Common myeloid progenitor, CD34-positive (primary cell): ENCODE results near the gene ARHGAP42.

Experiments
- CTCF ChIA-PET: fragments of 350-600 bp; sonication (Branson Sonifier 250); formaldehyde crosslinking; loops from one replicate; lab custom pipeline; 2021; ENCODE audit warnings: antibody characterized with exemption; lab: Charles Lee
- POLR2A ChIA-PET: fragments of 350-600 bp; sonication (Branson Sonifier 250); formaldehyde crosslinking; loops from one replicate; lab custom pipeline; 2021; ENCODE audit warnings: antibody characterized with exemption; lab: Charles Lee
- DNase-seq, 3 donors: peaks; one replicate each; pipeline versions ENCODE4 v3.0.0 to v3.0.0-alpha.2; 2013
- H3K27ac ChIP-seq, 2 experiments: 1 replicate in 1 of 2; 2 replicates in 1 of 2; pipeline ENCODE4 v1.7.0; 2013; ENCODE audit warnings: inconsistent platforms in 2 of 2, low read length in 2 of 2, mild to moderate bottlenecking in 2 of 2, low read depth in 1 of 2, moderate library complexity in 1 of 2; ENCODE audit not compliant: severe bottlenecking in 2 of 2, insufficient read depth in 1 of 2, poor library complexity in 1 of 2
- H3K27me3 ChIP-seq, 5 experiments: replicated peaks in 2 of 5; 1 replicate in 3 of 5; 2 replicates in 2 of 5; pipeline versions ENCODE4 v1.6.1 to v1.7.0; 2013; ENCODE audit warnings: low read length in 4 of 5, mild to moderate bottlenecking in 2 of 5, moderate library complexity in 2 of 5, inconsistent platforms in 1 of 5; ENCODE audit not compliant: insufficient read depth in 5 of 5, control insufficient read depth in 4 of 5
- H3K36me3 ChIP-seq, 4 experiments: 1 replicate in 2 of 4; 2 replicates in 2 of 4; pipeline versions ENCODE4 v1.6.1 to v1.7.0; 2013; ENCODE audit warnings: low read length in 3 of 4, control low read depth in 1 of 4, mild to moderate bottlenecking in 1 of 4; ENCODE audit not compliant: control insufficient read depth in 4 of 4, insufficient read depth in 4 of 4
- H3K4me1 ChIP-seq, 4 experiments: 1 replicate in 3 of 4; 2 replicates in 1 of 4; pipeline versions ENCODE4 v1.6.1 to v1.7.1; 2013; ENCODE audit warnings: low read length in 3 of 4, mild to moderate bottlenecking in 3 of 4, control low read depth in 1 of 4, inconsistent platforms in 1 of 4, moderate library complexity in 1 of 4; ENCODE audit not compliant: control insufficient read depth in 4 of 4, insufficient read depth in 4 of 4; ENCODE audit errors: control extremely low read depth in 1 of 4
- H3K4me3 ChIP-seq, 7 experiments: 1 replicate in 4 of 7; 2 replicates in 3 of 7; pipeline versions ENCODE4 v1.5.1 to v1.7.0; 2013; ENCODE audit warnings: mild to moderate bottlenecking in 7 of 7, low read length in 6 of 7, moderate library complexity in 6 of 7, inconsistent platforms in 2 of 7, low read depth in 2 of 7, control low read depth in 1 of 7; ENCODE audit not compliant: insufficient read depth in 4 of 7, control insufficient read depth in 1 of 7; ENCODE audit errors: extremely low read depth in 1 of 7
- H3K9me3 ChIP-seq, 5 experiments: 1 replicate in 4 of 5; 2 replicates in 1 of 5; pipeline versions ENCODE4 v1.6.1 to v1.7.1; 2013; ENCODE audit warnings: low read length in 4 of 5, mild to moderate bottlenecking in 2 of 5, inconsistent platforms in 1 of 5, low read depth in 1 of 5, moderate library complexity in 1 of 5; ENCODE audit not compliant: control insufficient read depth in 4 of 5, insufficient read depth in 2 of 5; ENCODE audit errors: control extremely low read depth in 1 of 5
- WGBS: methylation state at CpG from one replicate; pipeline ENCODE4 v1.1.5; 2013; ENCODE audit not compliant: insufficient coverage; 5-methylcytosine and 5-hydroxymethylcytosine counted together

ARHGAP42 gene

DNA sequence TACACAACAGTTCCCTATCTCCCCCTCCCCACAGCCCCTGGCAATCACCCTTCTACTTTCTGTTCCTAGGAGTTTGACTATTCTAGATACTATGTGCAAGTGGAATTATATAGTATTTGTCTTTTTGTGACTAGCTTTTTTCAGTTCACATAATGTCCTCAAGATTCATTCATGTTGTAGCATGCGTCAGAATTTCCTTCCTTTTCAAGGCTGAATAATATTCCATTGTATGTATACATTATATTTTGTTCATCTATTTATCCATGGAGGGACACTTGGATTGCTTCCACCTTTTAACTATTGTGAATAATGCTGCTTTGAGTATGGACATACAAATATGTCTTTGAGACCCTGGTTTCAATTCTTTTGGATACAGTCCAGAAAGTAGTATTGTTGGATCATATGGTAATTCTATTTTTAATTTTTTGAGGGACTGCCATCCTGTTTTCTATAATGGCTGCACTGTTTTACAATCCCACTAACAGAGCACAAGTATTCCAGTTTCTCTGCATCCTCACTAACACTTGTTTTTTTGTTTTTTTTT is 128.8 kb downstream of the ARHGAP42 start:
- CTCF ChIA-PET: no interaction called here
- WGBS: no CpG with 5 or more reads among the region's 1 CpG

DNA sequence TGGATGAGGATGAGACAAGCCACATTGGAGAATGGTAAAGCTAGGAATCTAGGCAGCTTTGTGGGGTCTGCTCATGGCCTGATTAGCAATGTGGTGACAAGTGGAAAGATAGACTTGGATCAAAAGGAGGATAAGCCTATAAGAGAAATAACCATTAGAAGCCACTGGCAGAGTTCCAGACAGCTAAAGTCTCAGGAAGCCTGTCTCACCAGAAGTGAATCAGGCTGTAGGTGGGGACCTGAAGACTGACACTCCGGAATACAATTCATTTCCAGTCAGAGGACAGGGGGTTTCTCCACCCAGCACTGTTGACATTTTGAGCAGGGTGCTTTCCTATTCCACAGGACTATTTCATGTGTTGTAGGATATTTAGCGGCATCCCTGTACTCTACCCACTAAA is 129.7 kb downstream of the ARHGAP42 start:
- no peak for DNase-seq
- Histone ChIP-seq H3K9me3 (peaks cover 0 to 3% (median 0%) of the 10 kb centered on the region in 5 experiments), H3K27me3 (no peaks in the 10 kb centered on the region), H3K36me3 (no peaks in the 10 kb centered on the region), H3K27ac (no peak overlapping the region), H3K4me3 (no peak overlapping the region), H3K4me1 (no peaks in the 10 kb centered on the region)
- WGBS: 100% methylated on average over 1 of the region's 2 CpGs
- POLR2A ChIA-PET: no interaction called here
- CTCF ChIA-PET: no interaction called here

More for the DNA sequence above, 128.8 kb downstream of the ARHGAP42 start:
- H3K27ac ChIP-seq: no peak overlapping the region
- no peaks in the 10 kb centered on the region for H3K27me3 ChIP-seq
- POLR2A ChIA-PET: no interaction called here
- DNase-seq: no peak
- H3K36me3 ChIP-seq: no peaks in the 10 kb centered on the region
- H3K4me1 ChIP-seq: no peaks in the 10 kb centered on the region
- H3K4me3 ChIP-seq: no peak overlapping the region
- peaks cover 0 to 3% (median 0%) of the 10 kb centered on the region in 5 experiments for H3K9me3 ChIP-seq

DNA sequence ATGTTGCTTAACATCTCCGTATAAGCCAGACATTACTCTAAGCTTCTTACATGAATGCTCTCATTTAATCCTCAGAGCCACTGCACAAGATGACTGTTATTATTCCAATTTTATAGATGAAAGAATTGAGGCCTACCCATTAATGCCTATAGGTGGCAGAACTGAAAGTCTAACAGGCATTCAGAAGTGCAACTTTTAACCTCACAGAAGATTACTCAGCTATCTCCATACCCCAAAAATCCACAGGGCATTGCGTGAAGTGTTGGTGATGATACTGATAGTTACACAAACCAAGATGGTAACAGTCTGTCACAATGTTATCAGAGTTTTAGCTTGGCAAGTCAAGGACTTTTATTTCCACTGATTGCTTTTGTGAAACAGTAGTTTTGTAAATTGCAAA is 130.5 kb downstream of the ARHGAP42 start:
- CTCF ChIA-PET: no interaction called here
- Histone ChIP-seq H3K36me3 (no peaks in the 10 kb centered on the region), H3K4me1 (no peaks in the 10 kb centered on the region), H3K27me3 (no peaks in the 10 kb centered on the region), H3K4me3 (no peak overlapping the region), H3K9me3 (peaks cover 0 to 3% (median 0%) of the 10 kb centered on the region in 5 experiments), H3K27ac (no peak overlapping the region)
- DNase-seq: no peak
- POLR2A ChIA-PET: no interaction called here
- WGBS: no CpG with 5 or more reads among the region's 2 CpGs

DNA sequence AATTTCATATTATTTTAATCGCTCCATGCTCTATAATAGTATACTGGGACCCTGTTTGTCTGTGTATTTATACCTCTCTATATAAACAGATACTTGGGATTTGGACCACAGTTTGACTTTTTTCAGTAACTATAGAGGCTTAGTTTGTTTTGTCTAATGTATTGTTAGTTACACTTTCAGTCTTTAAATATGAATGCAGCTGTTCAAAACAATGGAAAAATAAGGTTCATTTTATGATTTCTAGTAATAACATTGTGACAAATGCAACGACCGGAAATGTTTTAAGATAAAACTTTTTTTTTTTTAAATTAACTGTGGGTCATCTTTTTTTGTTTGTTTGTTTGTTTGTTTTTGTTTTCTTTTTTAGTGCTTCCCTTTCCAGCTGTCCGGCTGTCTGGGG is 133.5 kb downstream of the ARHGAP42 start:
- H3K27me3 ChIP-seq: no peaks in the 10 kb centered on the region
- ChIA-PET POLR2A (interaction anchor here (0.6 kb wide), 1 partner anchor 76 kb away, joined by 3 read pairs; no protein-coding TSS in a partner anchor), CTCF (interaction anchor here (1.2 to 2.2 kb wide), 3 partner anchors 10 to 21 kb away, joined by 3 to 7 read pairs (median 4); no protein-coding TSS in a partner anchor)
- no peaks in the 10 kb centered on the region for H3K9me3 ChIP-seq
- H3K4me3 ChIP-seq: no peak overlapping the region
- no peak for DNase-seq
- H3K4me1 ChIP-seq: no peaks in the 10 kb centered on the region
- H3K27ac ChIP-seq: no peak overlapping the region
- no peaks in the 10 kb centered on the region for H3K36me3 ChIP-seq
- WGBS: no CpG with 5 or more reads among the region's 4 CpGs

DNA sequence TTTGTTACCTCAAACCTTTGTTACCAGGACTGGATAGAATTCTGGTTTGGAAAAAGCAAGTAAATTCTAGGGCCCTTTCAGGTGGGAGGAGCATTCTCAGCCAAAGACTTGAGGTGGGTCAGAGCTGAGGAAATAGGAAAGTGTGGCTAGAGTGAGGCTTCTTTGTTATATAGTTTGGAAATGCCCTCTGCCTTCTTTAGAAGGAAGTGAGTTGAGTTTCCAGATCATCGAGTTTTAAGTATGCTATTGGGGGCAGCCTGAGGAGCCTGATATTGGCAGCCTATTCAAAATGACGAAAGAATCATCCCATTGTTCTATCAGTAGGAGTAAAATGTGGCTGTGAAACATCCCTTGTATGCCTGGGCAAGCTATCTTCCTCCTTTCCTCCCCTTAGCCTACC is 134.1 kb downstream of the ARHGAP42 start:
- CTCF ChIA-PET: interaction anchor here (1.2 kb wide), 1 partner anchor 11 kb away, joined by 4 read pairs; no protein-coding TSS in a partner anchor
- H3K4me3 ChIP-seq: no peak overlapping the region
- no peak overlapping the region for H3K27ac ChIP-seq
- no peaks in the 10 kb centered on the region for H3K27me3 ChIP-seq
- no peaks in the 10 kb centered on the region for H3K9me3 ChIP-seq
- H3K36me3 ChIP-seq: no peaks in the 10 kb centered on the region
- DNase-seq: no peak
- H3K4me1 ChIP-seq: no peaks in the 10 kb centered on the region
- POLR2A ChIA-PET: interaction anchor here (0.6 kb wide), 1 partner anchor 76 kb away, joined by 3 read pairs; no protein-coding TSS in a partner anchor
- WGBS: no CpG with 5 or more reads among the region's 2 CpGs

DNA sequence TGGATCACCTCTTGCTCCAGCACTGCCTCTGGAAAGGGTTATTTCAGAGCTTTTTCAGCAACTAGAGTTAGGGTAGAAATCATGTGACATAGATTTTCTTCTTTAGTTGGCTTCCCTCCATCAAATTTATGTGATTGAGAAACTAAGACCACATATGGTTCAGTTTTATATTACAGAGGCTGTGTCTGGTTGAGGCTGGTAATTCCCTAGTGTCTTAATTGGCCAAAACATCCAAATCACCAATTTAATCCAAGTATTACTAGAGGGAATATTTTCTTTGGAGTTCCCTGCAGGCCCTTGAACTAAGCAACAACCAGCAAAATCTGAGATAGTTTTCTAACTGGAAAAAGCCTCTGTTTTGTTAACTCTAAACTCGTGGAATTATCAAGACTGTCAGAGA is 136.3 kb downstream of the ARHGAP42 start:
- Histone ChIP-seq H3K27me3 (no peaks in the 10 kb centered on the region), H3K27ac (no peak overlapping the region), H3K9me3 (no peaks in the 10 kb centered on the region), H3K4me1 (no peaks in the 10 kb centered on the region), H3K4me3 (no peak overlapping the region), H3K36me3 (no peaks in the 10 kb centered on the region)
- no CpG with 5 or more reads among the region's 1 CpG for WGBS
- no peak for DNase-seq
- ChIA-PET CTCF (no interaction called here), POLR2A (no interaction called here)

DNA sequence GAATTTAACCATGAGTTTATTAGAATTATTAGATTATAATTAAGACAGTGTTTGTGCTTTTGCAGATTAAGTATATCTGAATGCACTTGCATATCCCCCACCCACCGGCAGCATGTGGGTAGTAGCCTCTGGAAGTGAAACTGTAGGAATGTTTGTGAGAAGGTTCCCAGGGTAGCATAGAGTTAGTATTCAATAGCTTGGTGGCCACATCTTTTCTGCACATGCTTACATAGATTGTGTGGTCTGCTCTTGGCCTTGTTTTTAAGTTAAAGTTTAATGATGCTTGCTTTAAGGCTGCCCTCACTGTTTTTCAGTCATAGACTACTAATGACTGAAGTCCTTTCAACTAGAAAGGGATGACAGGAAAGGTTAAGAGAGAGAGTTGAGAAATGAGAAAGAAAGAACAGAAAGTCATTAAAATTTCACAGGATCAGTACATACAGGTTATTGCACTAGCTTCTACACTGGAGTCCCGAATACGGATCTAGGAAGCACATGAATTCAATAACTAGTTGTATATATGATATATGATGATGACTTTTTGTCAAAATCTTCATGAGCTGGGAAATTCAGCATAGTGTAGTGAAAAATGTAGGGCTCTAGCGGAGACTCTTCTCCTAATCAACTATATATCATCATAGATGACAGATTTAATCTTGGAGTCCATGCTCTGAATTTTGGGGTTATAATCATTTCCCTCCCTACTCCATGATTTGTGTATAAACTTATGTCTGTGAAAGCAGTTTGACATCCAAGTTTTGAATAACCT is 137.1 kb downstream of the ARHGAP42 start:
- ChIA-PET POLR2A (no interaction called here), CTCF (no interaction called here)
- Histone ChIP-seq H3K36me3 (no peaks in the 10 kb centered on the region), H3K27ac (no peak overlapping the region), H3K4me1 (no peaks in the 10 kb centered on the region), H3K27me3 (no peaks in the 10 kb centered on the region), H3K9me3 (no peaks in the 10 kb centered on the region), H3K4me3 (no peak overlapping the region)
- WGBS: no CpG with 5 or more reads among the region's 4 CpGs
- DNase-seq: no peak
